C4-2B (cell line): ENCODE results near the gene MLLT3.

Experiments used
- CTCF ChIP-seq: fragments of 450-650 bp; conservative IDR thresholded peaks from 2 replicates; pipeline ENCODE4 v1.5.1; 2017; ENCODE audit warnings: mild to moderate bottlenecking
- ZFX ChIP-seq: fragments of 450-650 bp; IDR thresholded peaks from 2 replicates; pipeline ENCODE4 v1.6.1; 2017

GRCh38 chr9:20496328-20496727 lies 126.0 kb downstream of the MLLT3 start:
- TF ChIP-seq CTCF (no peak), ZFX (no peak)
